Colonic mucosa (tissue), 4 donors: Measurements from ENCODE around the gene CDH4. TPM values are rescaled to one million over a fixed set of nuclear protein-coding genes. Genes with fewer than 3 reads are reported as not detected.

Experiments used
- DNase-seq: peaks from one replicate; pipeline ENCODE4 v3.0.0-alpha.2; 2020
- H3K27ac ChIP-seq: fragments of 200-600 bp; one replicate; pipeline ENCODE4 v1.8.0; 2021
- H3K27me3 ChIP-seq: fragments of 200-600 bp; one replicate; pipeline ENCODE4 v1.8.0; 2021
- H3K36me3 ChIP-seq: fragments of 200-600 bp; one replicate; pipeline ENCODE4 v1.8.0; 2021
- H3K4me1 ChIP-seq: fragments of 200-600 bp; one replicate; pipeline ENCODE4 v1.8.0; 2021; ENCODE audit warnings: mild to moderate bottlenecking
- H3K4me3 ChIP-seq: fragments of 200-600 bp; one replicate; pipeline ENCODE4 v1.8.0; 2021
- H3K9ac ChIP-seq, 2 donors: one replicate each; pipeline ENCODE4 v1.7.0; 2013; ENCODE audit warnings: control low read depth in 2 of 2, low read depth in 2 of 2, low read length in 2 of 2
- H3K9me3 ChIP-seq: fragments of 200-600 bp; one replicate; pipeline ENCODE4 v1.8.0; 2021
- CTCF ChIP-seq: fragments of 200-600 bp; IDR thresholded peaks from one replicate; pipeline ENCODE4 v1.8.0; 2022; ENCODE audit warnings: antibody characterized with exemption, mild to moderate bottlenecking
- intact Hi-C: fragments of 100-400 bp; cut with DNase I; formaldehyde crosslinking; loops from one replicate; pipeline ENCODE4 v1.14.1; 2022
- total RNA-seq, 2 donors: library from RNA; stranded (reverse); fragmentation: NEBNext Ultra II Directional in 1 of 2; extraction: Animal tissue kit (Norgen Biotek cat#: 25700) in 1 of 2; gene quantifications; one replicate each; pipeline ENCODE4 v1.2.1, GENCODE V29; 2021
- donor health status: healthy.
- donor health status: DM: no; HTN: no; CAD: no.
- donor health status: DM: no; HTN: no; CAD: no.

CDH4 gene
- total RNA-seq, 2 donors from 2014 or later = 0.08 TPM; not detected in 1

- Histone ChIP-seq H3K9ac (no peak overlapping the region), H3K4me3 (no peak overlapping the region), H3K4me1 (no peaks in the 10 kb centered on the region), H3K27ac (no peak overlapping the region), H3K9me3 (no peaks in the 10 kb centered on the region), H3K27me3 (no peaks in the 10 kb centered on the region), H3K36me3 (no peaks in the 10 kb centered on the region)
- no peak for DNase-seq
- intact Hi-C loops = no loop called here
- TF ChIP-seq CTCF = no peak
These were observed 410.3 kb downstream of the CDH4 start for GRCh38 chr20:61662226-61662967.

- Histone ChIP-seq H3K4me3 (no peak overlapping the region), H3K9me3 (no peaks in the 10 kb centered on the region), H3K36me3 (no peaks in the 10 kb centered on the region), H3K9ac (no peak overlapping the region), H3K27me3 (no peaks in the 10 kb centered on the region), H3K27ac (no peak overlapping the region), H3K4me1 (no peaks in the 10 kb centered on the region)
- DNase-seq = no peak
- TF ChIP-seq CTCF = no peak
- intact Hi-C loops = no loop called here
These were observed 410.9 kb downstream of the CDH4 start for GRCh38 chr20:61662968-61663331.

- Histone ChIP-seq H3K9me3 (no peaks in the 10 kb centered on the region), H3K27ac (no peak overlapping the region), H3K4me1 (no peaks in the 10 kb centered on the region), H3K9ac (no peak overlapping the region), H3K36me3 (no peaks in the 10 kb centered on the region), H3K4me3 (no peak overlapping the region), H3K27me3 (no peaks in the 10 kb centered on the region)
- no peak for TF ChIP-seq CTCF
- no peak for DNase-seq
- intact Hi-C loops = no loop called here
These were observed 411.7 kb downstream of the CDH4 start for GRCh38 chr20:61663521-61664425.

GRCh38 chr20:61664556-61665320 is 412.7 kb downstream of the CDH4 start:
- no peak for DNase-seq
- intact Hi-C loops = no loop called here
- H3K9ac ChIP-seq = no peak overlapping the region
- no peaks in the 10 kb centered on the region for H3K9me3 ChIP-seq
- H3K4me1 ChIP-seq = no peaks in the 10 kb centered on the region
- H3K27ac ChIP-seq = no peak overlapping the region
- TF ChIP-seq CTCF = no peak
- no peaks in the 10 kb centered on the region for H3K27me3 ChIP-seq
- H3K4me3 ChIP-seq = no peak overlapping the region
- no peaks in the 10 kb centered on the region for H3K36me3 ChIP-seq
